Stomach (tissue), 4 donors: ENCODE data around the gene TOX3.

Source experiments
- CTCF ChIP-seq, 7 experiments: fragments of 450-650 bp in 4 of 7; fragments of 200-600 bp in 3 of 7; sonication (generic) in 3 of 7; IDR thresholded peaks; one replicate each; pipeline ENCODE4 v1.5.1; 2016 to 2019; ENCODE audit warnings: antibody characterized with exemption in 7 of 7, control low read depth in 2 of 7, mild to moderate bottlenecking in 1 of 7
- EP300 ChIP-seq: sonication (generic); formaldehyde crosslinking; IDR thresholded peaks from one replicate; pipeline ENCODE4 v1.6.1; 2017; ENCODE audit warnings: antibody characterized with exemption
- POLR2A ChIP-seq, 4 donors: fragments of 450-650 bp; IDR thresholded peaks; one replicate each; pipeline ENCODE4 v1.6.1; 2016; ENCODE audit warnings: antibody characterized with exemption in 4 of 4, control low read depth in 2 of 4, mild to moderate bottlenecking in 1 of 4, moderate library complexity in 1 of 4
- POLR2AphosphoS5 ChIP-seq, 3 donors: sonication (generic); formaldehyde crosslinking; IDR thresholded peaks; one replicate each; pipeline ENCODE4 v1.6.1; 2016; ENCODE audit warnings: antibody characterized with exemption in 3 of 3

DNA sequence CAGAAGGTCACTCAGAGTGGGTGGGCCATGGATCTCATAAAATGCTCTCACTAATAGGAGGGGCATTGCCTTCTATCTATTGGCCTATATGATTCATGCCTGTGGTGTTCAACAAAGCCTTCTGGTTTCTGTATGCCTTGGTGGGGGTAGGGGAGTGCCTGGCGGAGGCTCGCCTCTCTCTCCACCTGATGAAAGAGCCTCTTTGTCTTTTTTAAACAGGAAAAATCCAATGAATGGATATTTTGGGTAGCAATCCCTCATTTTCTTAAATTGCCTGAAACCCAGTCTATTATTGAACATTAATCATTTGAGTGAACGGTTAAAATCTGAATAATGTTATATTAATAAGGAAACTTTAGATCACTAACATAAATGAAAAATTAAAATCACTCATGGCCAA, 90.6 kb downstream of the TOX3 start:
- TF ChIP-seq CTCF (IDR thresholded peaks at IDR 0.05) (no peak), EP300 (no peak), POLR2AphosphoS5 (IDR thresholded peaks at IDR 0.05) (no peak), POLR2A (IDR thresholded peaks at IDR 0.05) (no peak)
